WTC11 (cell line): Measurements from ENCODE around the gene DHX34. TPM values are rescaled to one million over a fixed set of nuclear protein-coding genes. Genes with fewer than 3 reads are reported as not detected.

Experiments
- ATAC-seq: fragments of 200-7000 bp; cut with Tn5 transposase; 2 replicates; pipeline ENCODE4 v1.10.0; 2021; ENCODE audit warnings: mild to moderate bottlenecking, moderate library complexity
- CTCF ChIA-PET: fragments of 300-600 bp; sonication (Branson Sonifier 250); formaldehyde crosslinking; loops from one replicate; lab custom pipeline; 2021; ENCODE audit warnings: antibody characterized with exemption; lab: Charles Lee
- POLR2A ChIA-PET: fragments of 350-600 bp; sonication (Branson Sonifier 250); formaldehyde crosslinking; loops from one replicate; lab custom pipeline; 2021; ENCODE audit warnings: antibody characterized with exemption; lab: Charles Lee
- DNase-seq: peaks from one replicate; pipeline ENCODE4 v3.0.0; 2021; ENCODE audit warnings: low spot score
- H3K27ac Mint-ChIP-seq: 2 replicates; pipeline ENCODE4 v1.8.0; 2021; ENCODE audit warnings: mixed read lengths
- H3K27me3 Mint-ChIP-seq: 2 replicates; pipeline ENCODE4 v1.8.0; 2021; ENCODE audit warnings: low read depth, mild to moderate bottlenecking, moderate library complexity, mixed read lengths
- H3K36me3 Mint-ChIP-seq: 2 replicates; pipeline ENCODE4 v1.8.0; 2021; ENCODE audit warnings: mixed read lengths
- H3K4me1 Mint-ChIP-seq: 2 replicates; pipeline ENCODE4 v1.8.0; 2022; ENCODE audit warnings: mixed read lengths
- H3K4me3 Mint-ChIP-seq: 2 replicates; pipeline ENCODE4 v1.8.0; 2021; ENCODE audit warnings: mild to moderate bottlenecking, moderate library complexity, mixed read lengths
- H3K9me3 Mint-ChIP-seq: 2 replicates; pipeline ENCODE4 v1.8.0; 2021; ENCODE audit warnings: mixed read lengths
- ATF2 ChIP-seq: sonication (generic); formaldehyde crosslinking; IDR thresholded peaks from 2 replicates; pipeline ENCODE4 v1.8.1; 2022; ENCODE audit warnings: low read depth, missing genetic modification reagents, borderline replicate concordance
- CBFB ChIP-seq: sonication (generic); formaldehyde crosslinking; IDR thresholded peaks from 2 replicates; pipeline ENCODE4 v1.8.1; 2022; ENCODE audit warnings: mild to moderate bottlenecking, low read depth, missing genetic modification reagents
- CDX4 ChIP-seq: fragments of 250-450 bp; sonication (Bioruptor Pico); IDR thresholded peaks from 2 replicates; pipeline ENCODE4 v1.9.0; 2021; ENCODE audit warnings: moderate library complexity, mild to moderate bottlenecking, inconsistent platforms, borderline replicate concordance
- CREB1 ChIP-seq: sonication (generic); formaldehyde crosslinking; IDR thresholded peaks from 2 replicates; pipeline ENCODE4 v1.8.0; 2023; ENCODE audit warnings: mild to moderate bottlenecking, missing genetic modification reagents
- CREM ChIP-seq: sonication (generic); formaldehyde crosslinking; IDR thresholded peaks from 2 replicates; pipeline ENCODE4 v1.8.1; 2022; ENCODE audit warnings: mild to moderate bottlenecking, missing genetic modification reagents, moderate library complexity
- EMX1 ChIP-seq: fragments of 250-450 bp; sonication (Bioruptor Pico); IDR thresholded peaks from 2 replicates; pipeline ENCODE4 v1.8.0; 2021; ENCODE audit warnings: mild to moderate bottlenecking
- ERG ChIP-seq: fragments of 250-450 bp; sonication (Bioruptor Pico); IDR thresholded peaks from 2 replicates; pipeline ENCODE4 v1.8.0; 2021; ENCODE audit warnings: mild to moderate bottlenecking
- ESRRA ChIP-seq: sonication (generic); formaldehyde crosslinking; IDR thresholded peaks from 2 replicates; pipeline ENCODE4 v1.8.1; 2022; ENCODE audit warnings: mild to moderate bottlenecking, missing genetic modification reagents, borderline replicate concordance
- ETV6 ChIP-seq: sonication (generic); formaldehyde crosslinking; IDR thresholded peaks from 2 replicates; pipeline ENCODE4 v1.8.1; 2022; ENCODE audit warnings: mild to moderate bottlenecking, missing genetic modification reagents
- FOXJ3 ChIP-seq: sonication (generic); formaldehyde crosslinking; IDR thresholded peaks from 2 replicates; pipeline ENCODE4 v1.9.0; 2021; ENCODE audit warnings: missing genetic modification reagents, mild to moderate bottlenecking, borderline replicate concordance
- FOXP1 ChIP-seq: sonication (generic); formaldehyde crosslinking; IDR thresholded peaks from 2 replicates; pipeline ENCODE4 v1.8.0; 2022; ENCODE audit warnings: missing genetic modification reagents, mild to moderate bottlenecking, moderate library complexity, borderline replicate concordance
- FOXP4 ChIP-seq: sonication (generic); formaldehyde crosslinking; IDR thresholded peaks from 2 replicates; pipeline ENCODE4 v1.8.0; 2022; ENCODE audit warnings: mild to moderate bottlenecking, missing genetic modification reagents
- GTF2I ChIP-seq: fragments of 250-450 bp; sonication (Bioruptor Pico); conservative IDR thresholded peaks from 2 replicates; pipeline ENCODE4 v1.4.0; 2021; ENCODE audit warnings: mild to moderate bottlenecking
- MYBL2 ChIP-seq: sonication (generic); formaldehyde crosslinking; IDR thresholded peaks from 2 replicates; pipeline ENCODE4 v1.8.1; 2023; ENCODE audit warnings: mild to moderate bottlenecking, moderate library complexity, missing genetic modification reagents
- RORB ChIP-seq: fragments of 250-450 bp; sonication (Bioruptor Pico); IDR thresholded peaks from 2 replicates; pipeline ENCODE4 v1.9.0; 2021; ENCODE audit warnings: mild to moderate bottlenecking
- SMAD3 ChIP-seq: sonication (generic); formaldehyde crosslinking; IDR thresholded peaks from 2 replicates; pipeline ENCODE4 v1.8.0; 2022; ENCODE audit warnings: missing genetic modification reagents, mild to moderate bottlenecking, borderline replicate concordance
- SMAD4 ChIP-seq: sonication (generic); formaldehyde crosslinking; IDR thresholded peaks from 2 replicates; pipeline ENCODE4 v1.8.0; 2022; ENCODE audit warnings: mild to moderate bottlenecking, missing genetic modification reagents
- SP1 ChIP-seq: sonication (generic); formaldehyde crosslinking; conservative IDR thresholded peaks from 2 replicates; pipeline ENCODE4 v1.8.1; 2022; ENCODE audit warnings: missing genetic modification reagents
- ZNF138 ChIP-seq: sonication (generic); formaldehyde crosslinking; conservative IDR thresholded peaks from 2 replicates; pipeline ENCODE4 v1.8.1; 2022; ENCODE audit warnings: mild to moderate bottlenecking, moderate library complexity, missing genetic modification reagents
- ZNF416 ChIP-seq: fragments of 250-450 bp; sonication (Bioruptor Pico); IDR thresholded peaks from 2 replicates; pipeline ENCODE4 v1.9.0; 2021; ENCODE audit warnings: mild to moderate bottlenecking, inconsistent platforms
- ZNF671 ChIP-seq: fragments of 250-450 bp; sonication (Bioruptor Pico); IDR thresholded peaks from 2 replicates; pipeline ENCODE4 v1.8.0; 2021; ENCODE audit warnings: mild to moderate bottlenecking
- total RNA-seq: library from RNA; stranded (reverse); gene quantifications from 3 replicates; pipeline ENCODE4 v1.2.3, GENCODE V29; 2021
- TF ChIP-seq, protein P1 (sequence below): sonication (generic); formaldehyde crosslinking; IDR thresholded peaks from 2 replicates; pipeline ENCODE4 v1.8.0; 2022; ENCODE audit warnings: missing genetic modification reagents
- TF ChIP-seq, protein P2 (sequence below): sonication (generic); formaldehyde crosslinking; IDR thresholded peaks from 2 replicates; pipeline ENCODE4 v1.8.1; 2023; ENCODE audit warnings: mild to moderate bottlenecking, moderate library complexity, missing genetic modification reagents
- TF ChIP-seq, protein P3 (sequence below): sonication (generic); formaldehyde crosslinking; IDR thresholded peaks from 2 replicates; pipeline ENCODE4 v1.8.1; 2023; ENCODE audit warnings: mild to moderate bottlenecking, missing genetic modification reagents

DHX34 gene
- total RNA-seq, 1 experiment from 2014 or later, result 35.6 TPM

DNA sequence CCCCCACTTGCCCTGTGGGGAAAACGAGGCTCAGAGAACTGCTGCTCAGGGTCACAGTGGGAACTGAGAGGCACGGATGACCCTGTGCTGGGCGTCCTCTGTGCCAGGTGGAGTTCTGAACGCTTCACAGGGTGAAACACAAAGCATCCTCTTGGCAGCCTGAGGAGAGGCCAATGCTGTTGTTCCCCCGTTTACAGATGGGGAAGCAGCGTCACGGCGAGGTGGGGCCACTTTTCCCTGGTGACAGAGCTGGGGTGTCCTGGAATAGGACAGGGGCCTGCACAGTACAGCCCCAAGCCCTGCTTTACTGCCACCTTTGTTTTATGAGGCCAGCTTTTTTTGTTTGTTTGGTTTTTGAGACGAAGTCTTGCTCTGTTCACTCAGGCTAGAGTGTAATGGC lies 22.1 kb downstream of the DHX34 start:
- Mint-ChIP-seq H3K4me3 (no peak overlapping the region), H3K9me3 (no peaks in the 10 kb centered on the region), H3K27me3 (no peaks in the 10 kb centered on the region), H3K27ac (no peak overlapping the region), H3K36me3 (peaks cover 38% of the 10 kb centered on the region), H3K4me1 (no peaks in the 10 kb centered on the region)
- TF ChIP-seq GTF2I (CRISPR knock-in tag) (no peak), SP1 (no peak), SMAD4 (CRISPR knock-in tag) (no peak), FOXP1 (CRISPR knock-in tag) (no peak), CREB1 (no peak), ZNF671 (no peak), ERG (CRISPR knock-in tag) (no peak), MYBL2 (CRISPR knock-in tag) (no peak), ATF2 (no peak), ESRRA (CRISPR knock-in tag) (no peak), SMAD3 (no peak), CREM (CRISPR knock-in tag) (no peak), ZNF416 (no peak), FOXJ3 (CRISPR knock-in tag) (no peak), RORB (CRISPR knock-in tag) (no peak), ETV6 (CRISPR knock-in tag) (no peak), ZNF138 (CRISPR knock-in tag) (no peak)
- TF ChIP-seq, protein P1, sequence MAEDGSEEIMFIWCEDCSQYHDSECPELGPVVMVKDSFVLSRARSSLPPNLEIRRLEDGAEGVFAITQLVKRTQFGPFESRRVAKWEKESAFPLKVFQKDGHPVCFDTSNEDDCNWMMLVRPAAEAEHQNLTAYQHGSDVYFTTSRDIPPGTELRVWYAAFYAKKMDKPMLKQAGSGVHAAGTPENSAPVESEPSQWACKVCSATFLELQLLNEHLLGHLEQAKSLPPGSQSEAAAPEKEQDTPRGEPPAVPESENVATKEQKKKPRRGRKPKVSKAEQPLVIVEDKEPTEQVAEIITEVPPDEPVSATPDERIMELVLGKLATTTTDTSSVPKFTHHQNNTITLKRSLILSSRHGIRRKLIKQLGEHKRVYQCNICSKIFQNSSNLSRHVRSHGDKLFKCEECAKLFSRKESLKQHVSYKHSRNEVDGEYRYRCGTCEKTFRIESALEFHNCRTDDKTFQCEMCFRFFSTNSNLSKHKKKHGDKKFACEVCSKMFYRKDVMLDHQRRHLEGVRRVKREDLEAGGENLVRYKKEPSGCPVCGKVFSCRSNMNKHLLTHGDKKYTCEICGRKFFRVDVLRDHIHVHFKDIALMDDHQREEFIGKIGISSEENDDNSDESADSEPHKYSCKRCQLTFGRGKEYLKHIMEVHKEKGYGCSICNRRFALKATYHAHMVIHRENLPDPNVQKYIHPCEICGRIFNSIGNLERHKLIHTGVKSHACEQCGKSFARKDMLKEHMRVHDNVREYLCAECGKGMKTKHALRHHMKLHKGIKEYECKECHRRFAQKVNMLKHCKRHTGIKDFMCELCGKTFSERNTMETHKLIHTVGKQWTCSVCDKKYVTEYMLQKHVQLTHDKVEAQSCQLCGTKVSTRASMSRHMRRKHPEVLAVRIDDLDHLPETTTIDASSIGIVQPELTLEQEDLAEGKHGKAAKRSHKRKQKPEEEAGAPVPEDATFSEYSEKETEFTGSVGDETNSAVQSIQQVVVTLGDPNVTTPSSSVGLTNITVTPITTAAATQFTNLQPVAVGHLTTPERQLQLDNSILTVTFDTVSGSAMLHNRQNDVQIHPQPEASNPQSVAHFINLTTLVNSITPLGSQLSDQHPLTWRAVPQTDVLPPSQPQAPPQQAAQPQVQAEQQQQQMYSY (CRISPR knock-in tag), result no peak
- TF ChIP-seq, protein P2, sequence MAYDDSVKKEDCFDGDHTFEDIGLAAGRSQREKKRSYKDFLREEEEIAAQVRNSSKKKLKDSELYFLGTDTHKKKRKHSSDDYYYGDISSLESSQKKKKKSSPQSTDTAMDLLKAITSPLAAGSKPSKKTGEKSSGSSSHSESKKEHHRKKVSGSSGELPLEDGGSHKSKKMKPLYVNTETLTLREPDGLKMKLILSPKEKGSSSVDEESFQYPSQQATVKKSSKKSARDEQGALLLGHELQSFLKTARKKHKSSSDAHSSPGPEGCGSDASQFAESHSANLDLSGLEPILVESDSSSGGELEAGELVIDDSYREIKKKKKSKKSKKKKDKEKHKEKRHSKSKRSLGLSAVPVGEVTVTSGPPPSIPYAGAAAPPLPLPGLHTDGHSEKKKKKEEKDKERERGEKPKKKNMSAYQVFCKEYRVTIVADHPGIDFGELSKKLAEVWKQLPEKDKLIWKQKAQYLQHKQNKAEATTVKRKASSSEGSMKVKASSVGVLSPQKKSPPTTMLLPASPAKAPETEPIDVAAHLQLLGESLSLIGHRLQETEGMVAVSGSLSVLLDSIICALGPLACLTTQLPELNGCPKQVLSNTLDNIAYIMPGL (CRISPR knock-in tag), result no peak
- DNase-seq, result no peak
- ChIA-PET POLR2A (interaction anchor here (0.6 kb wide), 1 partner anchor 22 kb away, joined by 3 read pairs; the partner anchor contains the start of gene DHX34), CTCF (interaction anchor here (1.6 kb wide), 1 partner anchor 22 kb away, joined by 4 read pairs; the partner anchor contains the start of gene DHX34)
- no peak for ATAC-seq

DNA sequence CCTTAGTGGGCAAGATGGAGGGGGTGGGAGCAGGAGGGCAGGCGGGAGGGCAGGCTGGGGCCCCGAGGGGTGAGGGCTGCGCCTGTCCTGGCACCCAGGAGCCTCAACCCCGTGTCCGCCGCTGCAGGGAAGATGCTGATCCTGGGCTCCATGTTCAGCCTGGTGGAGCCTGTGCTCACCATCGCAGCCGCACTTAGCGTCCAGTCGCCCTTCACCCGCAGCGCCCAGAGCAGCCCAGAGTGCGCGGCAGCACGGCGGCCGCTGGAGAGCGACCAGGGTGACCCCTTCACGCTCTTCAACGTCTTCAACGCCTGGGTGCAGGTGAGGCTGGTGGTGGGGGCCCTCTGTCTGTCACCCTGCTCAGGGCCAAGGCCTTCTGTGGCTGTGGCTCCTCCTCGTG lies 23.5 kb downstream of the DHX34 start:
- DNase-seq (no peak), ATAC-seq (no peak)
- Mint-ChIP-seq H3K27me3 (no peaks in the 10 kb centered on the region), H3K36me3 (peaks cover 35% of the 10 kb centered on the region), H3K4me1 (no peaks in the 10 kb centered on the region), H3K4me3 (no peak overlapping the region), H3K27ac (no peak overlapping the region), H3K9me3 (no peaks in the 10 kb centered on the region)
- ChIA-PET CTCF (interaction anchor here (0.5 to 0.6 kb wide), 2 partner anchors 54 to 68 kb away, joined by 3 to 4 read pairs; no protein-coding TSS in a partner anchor), POLR2A (no interaction called here)
- TF ChIP-seq CDX4 (no peak), FOXP4 (CRISPR knock-in tag) (no peak), CBFB (CRISPR knock-in tag) (no peak), EMX1 (no peak)
- TF ChIP-seq, protein P3, sequence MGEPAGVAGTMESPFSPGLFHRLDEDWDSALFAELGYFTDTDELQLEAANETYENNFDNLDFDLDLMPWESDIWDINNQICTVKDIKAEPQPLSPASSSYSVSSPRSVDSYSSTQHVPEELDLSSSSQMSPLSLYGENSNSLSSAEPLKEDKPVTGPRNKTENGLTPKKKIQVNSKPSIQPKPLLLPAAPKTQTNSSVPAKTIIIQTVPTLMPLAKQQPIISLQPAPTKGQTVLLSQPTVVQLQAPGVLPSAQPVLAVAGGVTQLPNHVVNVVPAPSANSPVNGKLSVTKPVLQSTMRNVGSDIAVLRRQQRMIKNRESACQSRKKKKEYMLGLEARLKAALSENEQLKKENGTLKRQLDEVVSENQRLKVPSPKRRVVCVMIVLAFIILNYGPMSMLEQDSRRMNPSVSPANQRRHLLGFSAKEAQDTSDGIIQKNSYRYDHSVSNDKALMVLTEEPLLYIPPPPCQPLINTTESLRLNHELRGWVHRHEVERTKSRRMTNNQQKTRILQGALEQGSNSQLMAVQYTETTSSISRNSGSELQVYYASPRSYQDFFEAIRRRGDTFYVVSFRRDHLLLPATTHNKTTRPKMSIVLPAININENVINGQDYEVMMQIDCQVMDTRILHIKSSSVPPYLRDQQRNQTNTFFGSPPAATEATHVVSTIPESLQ, result no peak
